ENCODE measurements around the gene FAM53B. TPM values are rescaled to one million over a fixed set of nuclear protein-coding genes. Genes with fewer than 3 reads are reported as not detected.

FAM53B gene
- total and polyA plus RNA-seq, 7 experiments from 2014 or later = 3.9 to 51.5 (median 27.7) TPM

- H3K27ac Mint-ChIP-seq = peak overlapping the region in 3 of 9 donors; percentile 50 to 65 (median 62)
- DNase-seq = no peak
- POLR2A ChIA-PET = interaction anchor here (1.3 kb wide), 2 partner anchors 96 to 120 kb away, joined by 3 to 4 read pairs; no protein-coding TSS in a partner anchor
- no peak overlapping the region for H3K4me3 Mint-ChIP-seq
- H3K9me3 Mint-ChIP-seq = peaks cover 0 to 1% (median 0%) of the 10 kb centered on the region in 11 donors
- no peak overlapping the region for H3K27ac ChIP-seq (ENCODE audit: low read depth, low read length)
- H3K36me3 ChIP-seq (ENCODE audit: control insufficient read depth in 2 of 3, insufficient read depth in 3 of 3, low read length in 3 of 3) = peaks cover 0 to 23% (median 0%) of the 10 kb centered on the region in 3 experiments
- CTCF ChIA-PET = interaction anchor here (1.2 kb wide), 1 partner anchor 77 kb away, joined by 3 read pairs; no protein-coding TSS in a partner anchor
- no peaks in the 10 kb centered on the region for H3K9me3 ChIP-seq (ENCODE audit: control insufficient read depth in 2 of 3, low read length in 3 of 3)
- peaks cover 0 to 13% (median 0%) of the 10 kb centered on the region in 5 donors for H3K36me3 Mint-ChIP-seq
- H3K27me3 Mint-ChIP-seq = no peaks in the 10 kb centered on the region
- H3K27me3 ChIP-seq (ENCODE audit: control insufficient read depth in 2 of 2, insufficient read depth in 2 of 2, low read length in 2 of 2) = no peaks in the 10 kb centered on the region
- ATAC-seq = no peak
- H3K4me1 ChIP-seq (ENCODE audit: control insufficient read depth in 2 of 2, insufficient read depth in 2 of 2, low read length in 2 of 2) = peaks cover 20 to 27% of the 10 kb centered on the region in 2 donors
- peaks cover 2 to 53% (median 40%) of the 10 kb centered on the region in 7 donors for H3K4me1 Mint-ChIP-seq
- no peak overlapping the region for H3K4me3 ChIP-seq (ENCODE audit: low read length)
- intact Hi-C loops (cut with micrococcal nuclease) = no loop called here
Measured at GRCh38 chr10:124621637-124622036, 122.5 kb downstream of the FAM53B start.

- DNase-seq = no peak
- H3K36me3 Mint-ChIP-seq = peaks cover 0 to 17% (median 0%) of the 10 kb centered on the region in 5 donors
- peaks cover 0 to 23% (median 0%) of the 10 kb centered on the region in 3 experiments for H3K36me3 ChIP-seq (ENCODE audit: control insufficient read depth in 2 of 3, insufficient read depth in 3 of 3, low read length in 3 of 3)
- intact Hi-C loops (cut with micrococcal nuclease) = no loop called here
- peak overlapping the region in 6 of 9 donors; percentile 15 to 82 (median 76) for H3K27ac Mint-ChIP-seq
- H3K27me3 Mint-ChIP-seq = no peaks in the 10 kb centered on the region
- H3K9me3 ChIP-seq (ENCODE audit: control insufficient read depth in 2 of 3, low read length in 3 of 3) = no peaks in the 10 kb centered on the region
- ATAC-seq = no peak
- ChIA-PET CTCF (interaction anchor here (1.3 to 2.1 kb wide), 2 partner anchors 122 to 125 kb away, joined by 5 to 9 read pairs; no protein-coding TSS in a partner anchor), POLR2A (interaction anchor here (0.8 to 1.1 kb wide), 4 partner anchors 8 to 108 kb away, joined by 3 to 5 read pairs (median 4); no protein-coding TSS in a partner anchor)
- H3K27ac ChIP-seq (ENCODE audit: low read depth, low read length) = no peak overlapping the region
- peaks cover 0 to 45% (median 34%) of the 10 kb centered on the region in 7 donors for H3K4me1 Mint-ChIP-seq
- peaks cover 0 to 1% (median 0%) of the 10 kb centered on the region in 11 donors for H3K9me3 Mint-ChIP-seq
- H3K4me3 ChIP-seq (ENCODE audit: low read length) = no peak overlapping the region
- H3K27me3 ChIP-seq (ENCODE audit: control insufficient read depth in 2 of 2, insufficient read depth in 2 of 2, low read length in 2 of 2) = no peaks in the 10 kb centered on the region
- peaks cover 12 to 15% of the 10 kb centered on the region in 2 donors for H3K4me1 ChIP-seq (ENCODE audit: control insufficient read depth in 2 of 2, insufficient read depth in 2 of 2, low read length in 2 of 2)
- H3K4me3 Mint-ChIP-seq = peak overlapping the region in 2 of 10 donors; percentile 14 to 54
Measured at GRCh38 chr10:124619802-124620490, 124.2 kb downstream of the FAM53B start.

- Histone ChIP-seq H3K36me3 (ENCODE audit: control insufficient read depth in 2 of 3, insufficient read depth in 3 of 3, low read length in 3 of 3) (peaks cover 0 to 23% (median 0%) of the 10 kb centered on the region in 3 experiments), H3K27me3 (ENCODE audit: control insufficient read depth in 2 of 2, insufficient read depth in 2 of 2, low read length in 2 of 2) (no peaks in the 10 kb centered on the region), H3K4me3 (ENCODE audit: low read length) (no peak overlapping the region), H3K9me3 (ENCODE audit: control insufficient read depth in 2 of 3, low read length in 3 of 3) (no peaks in the 10 kb centered on the region), H3K27ac (ENCODE audit: low read depth, low read length) (no peak overlapping the region), H3K4me1 (ENCODE audit: control insufficient read depth in 2 of 2, insufficient read depth in 2 of 2, low read length in 2 of 2) (peaks cover 12 to 15% of the 10 kb centered on the region in 2 donors)
- peak in 1 of 9 donors; percentile 25 for DNase-seq
- ATAC-seq = peak; percentile 58
- intact Hi-C loops (cut with micrococcal nuclease) = no loop called here
- ChIA-PET POLR2A (interaction anchor here (0.6 to 1.1 kb wide), 6 partner anchors 9 to 133 kb away, joined by 3 to 5 read pairs (median 4); no protein-coding TSS in a partner anchor), CTCF (interaction anchor here (0.7 to 2.1 kb wide), 4 partner anchors 99 to 229 kb away, joined by 3 to 9 read pairs (median 4); no protein-coding TSS in a partner anchor)
- peaks cover 0 to 1% (median 0%) of the 10 kb centered on the region in 11 donors for H3K9me3 Mint-ChIP-seq
- H3K4me3 Mint-ChIP-seq = peak overlapping the region in 5 of 10 donors; percentile 18 to 54 (median 29)
- H3K27me3 Mint-ChIP-seq = no peaks in the 10 kb centered on the region
- H3K4me1 Mint-ChIP-seq = peaks cover 0 to 40% (median 28%) of the 10 kb centered on the region in 7 donors
- peaks cover 0 to 18% (median 0%) of the 10 kb centered on the region in 5 donors for H3K36me3 Mint-ChIP-seq
- peak overlapping the region in 8 of 9 donors; percentile 40 to 82 (median 81) for H3K27ac Mint-ChIP-seq
Measured at GRCh38 chr10:124619195-124619594, 125.0 kb downstream of the FAM53B start.

- H3K4me3 Mint-ChIP-seq = peak overlapping the region in 3 of 10 donors; percentile 27 to 54 (median 48)
- peaks cover 0 to 39% (median 26%) of the 10 kb centered on the region in 7 donors for H3K4me1 Mint-ChIP-seq
- H3K27me3 Mint-ChIP-seq = no peaks in the 10 kb centered on the region
- H3K9me3 ChIP-seq (ENCODE audit: control insufficient read depth in 2 of 3, low read length in 3 of 3) = no peaks in the 10 kb centered on the region
- ATAC-seq = peak; percentile 2
- CTCF ChIA-PET = interaction anchor here (0.6 to 2.1 kb wide), 5 partner anchors 99 to 229 kb away, joined by 3 to 9 read pairs (median 4); no protein-coding TSS in a partner anchor
- peaks cover 0 to 12% (median 0%) of the 10 kb centered on the region in 5 donors for H3K36me3 Mint-ChIP-seq
- H3K36me3 ChIP-seq (ENCODE audit: control insufficient read depth in 2 of 3, insufficient read depth in 3 of 3, low read length in 3 of 3) = peaks cover 0 to 23% (median 0%) of the 10 kb centered on the region in 3 experiments
- H3K27ac Mint-ChIP-seq = peak overlapping the region in 8 of 9 donors; percentile 40 to 82 (median 76)
- H3K4me3 ChIP-seq (ENCODE audit: low read length) = no peak overlapping the region
- intact Hi-C loops (cut with micrococcal nuclease) = no loop called here
- no peak overlapping the region for H3K27ac ChIP-seq (ENCODE audit: low read depth, low read length)
- POLR2A ChIA-PET = interaction anchor here (0.6 to 1.0 kb wide), 4 partner anchors 72 to 134 kb away, joined by 3 to 5 read pairs (median 4); no protein-coding TSS in a partner anchor
- no peak for DNase-seq
- H3K9me3 Mint-ChIP-seq = peaks cover 0 to 1% (median 0%) of the 10 kb centered on the region in 11 donors
- H3K27me3 ChIP-seq (ENCODE audit: control insufficient read depth in 2 of 2, insufficient read depth in 2 of 2, low read length in 2 of 2) = no peaks in the 10 kb centered on the region
- H3K4me1 ChIP-seq (ENCODE audit: control insufficient read depth in 2 of 2, insufficient read depth in 2 of 2, low read length in 2 of 2) = peaks cover 12 to 15% of the 10 kb centered on the region in 2 donors
Measured at GRCh38 chr10:124618470-124619073, 125.6 kb downstream of the FAM53B start.

GRCh38 chr10:124616836-124617130 lies 127.4 kb downstream of the FAM53B start:
- Histone ChIP-seq H3K9me3 (ENCODE audit: control insufficient read depth in 2 of 3, low read length in 3 of 3) (no peaks in the 10 kb centered on the region), H3K36me3 (ENCODE audit: control insufficient read depth in 2 of 3, insufficient read depth in 3 of 3, low read length in 3 of 3) (peaks cover 0 to 9% (median 0%) of the 10 kb centered on the region in 3 experiments), H3K4me3 (ENCODE audit: low read length) (no peak overlapping the region), H3K4me1 (ENCODE audit: control insufficient read depth in 2 of 2, insufficient read depth in 2 of 2, low read length in 2 of 2) (peaks cover 18 to 28% of the 10 kb centered on the region in 2 donors), H3K27ac (ENCODE audit: low read depth, low read length) (no peak overlapping the region), H3K27me3 (ENCODE audit: control insufficient read depth in 2 of 2, insufficient read depth in 2 of 2, low read length in 2 of 2) (no peaks in the 10 kb centered on the region)
- no peak for ATAC-seq
- Mint-ChIP-seq H3K27me3 (no peaks in the 10 kb centered on the region), H3K36me3 (peaks cover 0 to 11% (median 0%) of the 10 kb centered on the region in 5 donors), H3K27ac (peak overlapping the region in 2 of 9 donors; percentile 20 to 59), H3K4me3 (no peak overlapping the region), H3K9me3 (no peaks in the 10 kb centered on the region), H3K4me1 (peaks cover 0 to 49% (median 31%) of the 10 kb centered on the region in 7 donors)
- ChIA-PET CTCF (no interaction called here), POLR2A (interaction anchor here (1.2 kb wide), 1 partner anchor 20 kb away, joined by 3 read pairs; no protein-coding TSS in a partner anchor)
- intact Hi-C loops (cut with micrococcal nuclease) = no loop called here
- no peak for DNase-seq

All from naive thymus-derived CD4-positive, alpha-beta T cell (primary cell).